GM18907 (cell line): ENCODE measurements around the gene C1orf21.

Experiments
- ATAC-seq: cut with Tn5 transposase; IDR thresholded peaks from one replicate; pipeline ENCODE4 v1.9.1; 2021; ENCODE audit warnings: mild to moderate bottlenecking, moderate library complexity; ENCODE audit not compliant: unreplicated experiment

The C1orf21 gene

DNA sequence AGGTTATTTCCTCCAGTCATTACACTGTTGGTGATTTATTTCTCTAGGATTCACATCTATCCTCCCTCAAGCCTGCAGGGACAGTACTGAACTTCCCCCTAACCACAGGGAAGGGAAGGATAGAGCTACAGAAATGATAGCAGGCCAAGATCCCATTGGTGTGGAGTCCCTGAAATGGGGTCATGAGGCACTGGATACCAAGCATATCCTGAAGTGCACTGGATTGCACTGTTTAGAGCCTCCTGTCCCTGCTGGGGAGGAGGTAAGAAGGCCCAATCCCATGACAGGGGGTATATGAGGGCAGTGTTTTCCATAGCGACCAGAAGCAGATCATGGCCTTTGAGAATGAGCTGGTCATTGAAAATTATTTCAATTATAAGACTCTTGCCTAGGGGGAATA is 56.8 kb downstream of the C1orf21 start:
- ATAC-seq, result no peak

GRCh38 chr1:184445997-184446396 is 59.2 kb downstream of the C1orf21 start:
- ATAC-seq, result no peak

GRCh38 chr1:184447651-184448185 is 60.9 kb downstream of the C1orf21 start:
- ATAC-seq, result no peak

DNA sequence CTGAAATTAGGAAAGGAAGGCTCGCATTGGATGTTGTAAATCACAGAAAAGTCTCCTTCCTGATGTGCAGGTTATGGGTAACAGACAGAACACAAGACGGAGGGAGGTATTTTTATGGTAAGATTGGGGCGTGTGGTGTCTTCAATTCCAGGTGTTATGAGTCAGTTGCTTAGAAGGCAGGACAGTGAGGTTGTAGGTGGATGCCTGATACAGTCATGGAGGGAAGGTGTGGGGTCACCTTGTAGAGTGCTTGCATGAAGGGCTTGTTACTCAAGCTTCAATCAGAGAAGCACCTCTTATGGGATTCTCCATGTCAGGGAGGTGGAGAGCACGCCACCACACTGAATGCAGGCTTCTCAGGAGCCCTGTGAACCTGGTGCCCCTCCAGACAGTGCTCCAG is 63.1 kb downstream of the C1orf21 start:
- no peak for ATAC-seq

GRCh38 chr1:184455786-184456185 is 69.0 kb downstream of the C1orf21 start:
- no peak for ATAC-seq

DNA sequence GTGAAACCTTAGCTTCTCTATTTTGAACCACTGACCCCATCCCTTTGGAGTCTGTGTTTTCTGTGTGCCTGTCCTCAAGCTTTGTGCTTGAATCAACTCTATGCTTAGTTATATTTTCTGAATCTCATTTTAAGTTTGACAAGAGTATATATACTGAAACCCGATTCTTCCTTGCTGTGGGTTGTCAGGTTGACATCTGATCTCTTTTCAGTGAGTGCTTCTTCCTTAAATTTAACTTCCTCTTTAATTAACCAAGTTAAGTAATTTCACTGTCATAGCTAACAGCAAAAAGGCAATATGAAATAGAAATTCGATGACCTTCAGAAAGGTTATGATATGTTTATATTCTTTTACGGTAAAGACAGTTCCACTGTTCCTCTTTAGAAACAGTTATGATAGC is 69.4 kb downstream of the C1orf21 start:
- ATAC-seq, result no peak

- no peak for ATAC-seq
Observed at GRCh38 chr1:184457500-184457899, 70.7 kb downstream of the C1orf21 start.

GRCh38 chr1:184461321-184461720 is 74.5 kb downstream of the C1orf21 start:
- ATAC-seq, result no peak

GRCh38 chr1:184462155-184462554 is 75.3 kb downstream of the C1orf21 start:
- ATAC-seq, result no peak

DNA sequence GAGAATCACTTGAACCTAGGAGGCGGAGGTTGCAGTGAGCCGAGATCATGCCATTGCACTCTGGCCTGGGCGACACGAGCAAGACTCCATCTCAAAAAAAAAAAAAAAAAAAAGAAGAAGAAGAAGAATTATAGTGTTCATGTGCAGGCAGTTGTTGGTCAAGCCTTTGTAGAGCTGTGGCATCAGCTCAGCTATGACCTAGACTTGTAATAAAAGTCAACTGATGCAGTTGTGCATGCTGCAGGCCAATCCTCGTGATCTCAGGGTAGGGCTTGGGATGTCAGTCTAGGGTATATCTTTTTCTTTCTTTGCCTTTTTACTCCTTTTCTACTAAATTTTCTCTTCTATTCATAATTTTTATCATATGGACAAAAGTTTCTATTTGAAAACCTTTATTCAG is 76.2 kb downstream of the C1orf21 start:
- ATAC-seq, result no peak

DNA sequence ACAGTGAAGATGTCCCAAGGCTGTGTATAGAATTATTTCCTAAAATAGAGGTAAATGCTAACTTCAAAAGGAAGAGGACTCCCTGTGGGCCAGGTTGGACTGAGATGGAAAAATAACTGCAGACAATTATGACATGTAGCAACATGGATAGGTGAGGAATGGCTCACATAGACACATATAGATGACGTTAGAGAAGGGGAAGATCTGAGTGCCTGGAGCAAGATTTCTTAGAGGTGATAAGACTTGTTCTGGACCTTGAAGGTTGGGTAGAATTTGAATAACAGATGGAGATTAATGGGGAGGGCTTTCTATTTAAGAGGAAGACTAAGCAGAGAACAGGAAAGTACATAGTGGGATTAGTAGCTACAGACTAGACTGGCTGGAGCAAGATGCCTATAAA is 76.9 kb downstream of the C1orf21 start:
- ATAC-seq, result no peak

- no peak for ATAC-seq
Observed at GRCh38 chr1:184464757-184465156, 77.9 kb downstream of the C1orf21 start.

GRCh38 chr1:184465489-184466146 is 78.8 kb downstream of the C1orf21 start:
- no peak for ATAC-seq

DNA sequence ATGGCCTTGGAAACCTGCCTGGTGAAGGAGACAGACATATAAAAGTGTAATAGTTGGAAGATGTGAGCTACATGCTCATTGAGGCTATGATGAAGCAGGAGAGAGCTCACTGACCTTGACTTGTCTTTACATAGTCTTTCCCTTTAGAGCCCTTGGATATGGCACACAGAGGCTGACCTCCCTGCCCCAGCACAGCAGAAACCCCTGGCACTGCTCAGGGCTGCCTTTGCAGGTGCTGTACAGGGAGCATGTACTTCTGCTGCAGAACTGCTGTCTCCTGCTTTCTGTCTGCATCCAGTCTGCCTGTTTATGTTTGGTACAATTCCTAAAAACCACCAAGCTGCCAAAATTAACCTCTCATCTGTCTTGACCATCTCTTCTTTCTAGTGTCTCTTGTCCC is 80.5 kb downstream of the C1orf21 start:
- ATAC-seq, result no peak

DNA sequence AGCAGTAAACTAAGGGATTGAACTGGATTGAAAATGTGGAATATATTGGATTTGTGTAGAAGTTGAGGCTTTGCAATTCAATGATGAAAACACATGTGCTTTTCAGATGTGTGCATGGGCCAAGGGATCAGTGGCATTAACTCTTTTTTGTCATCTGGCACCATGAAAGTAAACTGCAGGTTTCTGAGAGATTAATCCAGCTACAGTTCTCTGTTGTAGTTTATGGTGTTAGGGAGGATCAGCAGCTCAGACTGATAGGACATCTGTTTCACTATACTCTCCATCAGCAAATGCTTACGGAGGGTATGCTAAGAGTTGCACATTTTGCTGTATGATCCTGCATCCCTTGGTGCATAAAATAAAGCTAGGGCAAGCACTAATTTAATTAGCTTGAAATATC is 82.6 kb downstream of the C1orf21 start:
- no peak for ATAC-seq

GRCh38 chr1:184471686-184472085 is 84.9 kb downstream of the C1orf21 start:
- ATAC-seq, result no peak

DNA sequence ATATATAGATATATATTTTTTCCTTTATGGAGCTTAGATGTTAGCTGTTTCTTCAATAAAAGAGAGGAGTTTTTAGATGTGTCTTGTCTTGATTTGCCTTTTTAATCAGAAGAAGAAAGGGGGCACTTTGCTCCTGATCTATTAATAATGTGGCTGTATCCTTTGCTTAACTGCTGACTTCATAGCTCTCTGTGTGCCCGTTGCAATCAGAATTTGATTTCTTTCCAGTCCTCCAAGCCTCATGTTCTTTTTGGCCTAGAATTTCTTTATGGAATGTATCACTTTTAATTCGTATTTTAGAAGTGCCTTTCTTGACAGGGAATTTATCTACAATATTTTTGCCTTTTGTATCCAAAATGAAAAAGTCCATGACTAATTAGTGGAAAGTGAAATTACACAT is 85.3 kb downstream of the C1orf21 start:
- no peak for ATAC-seq

DNA sequence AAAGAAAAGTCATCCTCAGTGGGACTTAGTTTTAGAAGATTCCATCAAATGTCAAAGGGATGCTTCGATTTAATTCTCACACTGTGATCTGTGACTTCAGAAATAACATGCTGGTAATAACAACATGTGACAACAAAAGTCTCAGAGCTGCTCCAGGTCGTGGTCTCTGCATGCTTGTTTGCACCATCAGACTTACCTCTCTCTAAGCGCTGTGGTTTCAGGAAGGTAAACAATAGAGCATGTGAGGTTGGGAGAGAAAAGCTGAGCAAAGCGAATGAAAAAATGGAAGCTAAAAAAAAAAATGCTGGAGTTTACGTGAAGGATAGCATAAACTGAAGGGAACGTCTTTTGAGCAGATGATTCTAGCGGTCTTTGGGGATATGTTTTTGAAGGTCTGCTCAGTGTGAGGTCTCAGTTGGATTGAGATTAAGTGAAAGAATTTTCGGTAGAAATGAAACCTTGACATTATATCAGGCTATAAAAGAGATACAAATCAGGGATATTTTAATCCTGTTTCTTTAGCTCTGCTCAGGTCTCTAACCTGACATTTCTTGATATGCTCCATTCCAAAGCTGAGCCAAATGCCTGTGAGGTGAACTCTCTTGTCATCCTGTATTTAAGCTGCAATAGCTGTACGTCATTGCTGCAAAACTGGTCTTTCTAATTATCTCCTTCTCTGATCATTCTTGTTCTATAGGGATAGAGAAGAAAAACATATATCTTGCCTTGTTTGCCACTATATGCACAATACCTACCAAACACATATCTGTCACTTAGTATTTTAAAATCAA is 86.5 kb downstream of the C1orf21 start:
- ATAC-seq, result no peak

DNA sequence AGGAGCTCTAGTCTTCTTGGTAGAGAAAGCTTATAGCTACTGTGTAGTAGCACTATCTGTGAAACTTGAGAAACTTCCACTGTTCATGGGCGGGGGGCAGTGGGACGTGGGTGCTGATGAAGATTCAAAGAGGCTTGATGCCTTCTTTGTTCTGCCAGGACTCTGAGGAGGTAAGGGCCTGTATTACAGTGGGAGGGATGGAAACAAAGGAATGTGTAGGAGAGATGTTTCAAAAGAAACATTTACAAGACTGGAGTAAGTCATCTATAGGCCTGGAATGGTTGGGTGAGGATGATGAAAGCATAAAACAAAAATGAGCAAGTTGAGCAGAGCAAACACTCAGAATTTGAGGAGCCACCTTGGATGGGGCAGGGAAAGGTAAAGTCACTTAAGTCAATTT is 89.4 kb downstream of the C1orf21 start:
- no peak for ATAC-seq

- no peak for ATAC-seq
Observed at GRCh38 chr1:184479435-184480167, 92.8 kb downstream of the C1orf21 start.

DNA sequence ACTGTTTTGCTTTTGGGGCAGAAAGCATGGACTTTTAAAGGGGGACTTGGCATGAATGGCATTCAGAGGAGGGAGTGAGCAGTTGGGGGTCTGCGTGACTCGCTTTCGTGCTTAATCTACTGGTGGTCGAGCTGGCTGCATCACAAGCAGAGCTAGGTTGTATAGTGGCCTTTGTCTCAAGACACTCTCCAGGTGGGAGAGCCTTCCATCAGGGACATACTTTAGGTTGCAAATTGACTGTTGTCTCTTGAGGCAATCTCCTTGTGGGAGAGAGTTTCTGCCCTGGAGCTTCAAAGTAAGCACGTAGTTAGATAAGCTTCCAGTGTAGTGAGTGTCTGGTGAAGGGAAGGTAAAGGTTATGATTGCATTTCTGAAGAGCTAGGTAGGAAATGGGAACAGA is 93.9 kb downstream of the C1orf21 start:
- no peak for ATAC-seq

GRCh38 chr1:184482136-184482535 is 95.3 kb downstream of the C1orf21 start:
- no peak for ATAC-seq
